ENCODE data around the gene LRRN4CL.
"Not testable (repeated sequence)": the region's sequence is repeated elsewhere in the genome, so short reads cannot be mapped to it uniquely, and the experiment has no call there.

Gene LRRN4CL

DNA sequence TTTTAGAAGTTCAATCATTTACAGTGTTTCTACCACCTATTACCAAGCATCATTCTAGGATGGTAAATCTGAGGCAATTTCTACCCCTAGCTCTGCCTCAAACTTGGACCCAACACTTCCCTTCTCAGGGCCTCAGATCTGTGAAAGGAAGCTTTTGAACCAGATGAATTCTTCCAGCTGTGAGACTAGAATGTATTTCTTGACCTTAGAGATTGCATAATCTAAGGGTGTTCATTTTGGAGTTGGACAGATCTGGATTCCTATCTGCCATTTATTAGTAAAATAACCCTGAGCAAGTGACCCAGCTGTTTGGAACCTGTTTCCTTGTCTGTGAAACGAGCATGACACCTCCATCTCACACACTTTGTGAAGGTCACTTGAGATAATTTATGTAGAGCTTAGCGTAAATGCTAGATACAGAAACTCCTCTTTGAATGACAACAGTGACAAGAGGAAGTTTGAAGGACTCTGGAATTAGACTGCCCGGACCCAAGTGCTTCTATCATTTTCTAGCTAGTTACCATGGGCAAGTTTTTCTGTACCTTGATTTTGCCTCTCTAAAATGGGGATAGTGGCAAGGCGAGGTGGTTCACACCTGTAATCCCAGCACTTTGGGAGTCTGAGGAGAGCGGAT lies 32.4 kb downstream of the LRRN4CL start:
- no peak overlapping the region for H3K27ac ChIP-seq (replicated peaks; ENCODE audit: low read length)
- peaks cover 0 to 2% of the 10 kb centered on the region in 2 donors for H3K4me1 ChIP-seq (ENCODE audit: control insufficient read depth in 2 of 2, insufficient read depth in 1 of 2, low read depth in 1 of 2, low read length in 2 of 2)
- H4K91ac ChIP-seq (ENCODE audit: low read depth, low read length, poor library complexity) = no peak overlapping the region
- H3K4me3 ChIP-seq (ENCODE audit: low read length in 2 of 2) = no peak overlapping the region
- no peaks in the 10 kb centered on the region for H3K9me3 ChIP-seq (replicated peaks in 1 of 2; ENCODE audit: control insufficient read depth in 2 of 2, insufficient read depth in 1 of 2, low read depth in 1 of 2, low read length in 2 of 2)
- H4K8ac ChIP-seq (ENCODE audit: low read depth, low read length) = no peak overlapping the region
- H2BK15ac ChIP-seq (ENCODE audit: low read length) = no peak overlapping the region
- H2BK12ac ChIP-seq (ENCODE audit: low read length) = no peak overlapping the region
- H3K23ac ChIP-seq (ENCODE audit: low read depth, low read length, poor library complexity) = no peak overlapping the region
- peak overlapping the region; percentile 57 for H2AFZ ChIP-seq (ENCODE audit: low read length)
- no peaks in the 10 kb centered on the region for H3K27me3 ChIP-seq (ENCODE audit: control insufficient read depth in 3 of 3, insufficient read depth in 3 of 3, low read depth in 1 of 3, low read length in 3 of 3)
- H3K14ac ChIP-seq (ENCODE audit: low read length) = no peak overlapping the region
- WGBS, 2 donors (ENCODE audit: extremely low coverage in 2 of 2, insufficient read length in 2 of 2, insufficient replicate concordance in 1 of 2) = no CpG with 5 or more reads among the region's 5 CpGs
- H2BK5ac ChIP-seq (ENCODE audit: low read length) = no peak overlapping the region
- no peak overlapping the region for H2BK120ac ChIP-seq (ENCODE audit: low read depth, low read length)
- no peak for DNase-seq (ENCODE audit: low spot score)
- H2AK5ac ChIP-seq (ENCODE audit: low read depth, low read length) = no peak overlapping the region
- H3K36me3 ChIP-seq (replicated peaks in 1 of 2; ENCODE audit: control insufficient read depth in 2 of 2, insufficient read depth in 2 of 2, low read length in 2 of 2) = peaks cover 0 to 14% of the 10 kb centered on the region in 2 donors
- H3K9ac ChIP-seq (ENCODE audit: low read depth, low read length, poor library complexity) = no peak overlapping the region
- H3K4me2 ChIP-seq (ENCODE audit: insufficient read depth, low read length, poor library complexity, severe bottlenecking) = no peak overlapping the region
- peaks cover 4% of the 10 kb centered on the region for H3K79me1 ChIP-seq (ENCODE audit: low read depth, low read length)
- H3K18ac ChIP-seq (ENCODE audit: low read length) = no peak overlapping the region
- H3K4ac ChIP-seq (ENCODE audit: low read length) = no peak overlapping the region

DNA sequence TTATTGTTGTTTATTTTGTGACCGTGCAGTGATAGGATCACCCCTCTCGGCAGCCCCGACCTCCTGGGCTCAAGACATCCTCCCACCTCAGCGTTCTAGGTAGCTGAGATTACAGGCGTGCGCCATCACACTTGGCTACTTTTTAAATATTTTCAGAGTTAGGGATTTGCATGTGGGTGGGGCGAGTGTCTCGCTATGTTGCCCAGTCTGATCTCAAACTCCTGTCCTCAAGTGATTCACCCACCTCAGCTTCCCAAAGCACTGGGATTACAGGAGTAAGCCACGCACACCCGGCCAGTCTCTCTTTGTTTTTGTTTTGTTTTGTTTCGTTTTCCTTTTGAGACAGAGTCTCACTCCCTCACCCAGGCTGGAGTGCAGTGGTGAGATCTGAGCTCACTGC lies 35.0 kb downstream of the LRRN4CL start:
- Histone ChIP-seq H3K18ac (ENCODE audit: low read length) (no peak overlapping the region), H2BK5ac (ENCODE audit: low read length) (no peak overlapping the region), H2BK12ac (ENCODE audit: low read length) (no peak overlapping the region), H4K91ac (ENCODE audit: low read depth, low read length, poor library complexity) (no peak overlapping the region), H3K23ac (ENCODE audit: low read depth, low read length, poor library complexity) (no peak overlapping the region), H3K9ac (ENCODE audit: low read depth, low read length, poor library complexity) (no peak overlapping the region), H3K4me3 (ENCODE audit: low read length in 2 of 2) (no peak overlapping the region), H2AK5ac (ENCODE audit: low read depth, low read length) (no peak overlapping the region), H2BK120ac (ENCODE audit: low read depth, low read length) (no peak overlapping the region), H3K9me3 (replicated peaks in 1 of 2; ENCODE audit: control insufficient read depth in 2 of 2, insufficient read depth in 1 of 2, low read depth in 1 of 2, low read length in 2 of 2) (no peaks in the 10 kb centered on the region), H3K4me1 (ENCODE audit: control insufficient read depth in 2 of 2, insufficient read depth in 1 of 2, low read depth in 1 of 2, low read length in 2 of 2) (peaks cover 0 to 4% of the 10 kb centered on the region in 2 donors), H2BK15ac (ENCODE audit: low read length) (no peak overlapping the region), H3K14ac (ENCODE audit: low read length) (no peak overlapping the region), H4K8ac (ENCODE audit: low read depth, low read length) (no peak overlapping the region), H3K36me3 (replicated peaks in 1 of 2; ENCODE audit: control insufficient read depth in 2 of 2, insufficient read depth in 2 of 2, low read length in 2 of 2) (peaks cover 4 to 10% of the 10 kb centered on the region in 2 donors), H3K4ac (ENCODE audit: low read length) (no peak overlapping the region), H3K27ac (replicated peaks; ENCODE audit: low read length) (no peak overlapping the region), H2AFZ (ENCODE audit: low read length) (no peak overlapping the region), H3K27me3 (ENCODE audit: control insufficient read depth in 3 of 3, insufficient read depth in 3 of 3, low read depth in 1 of 3, low read length in 3 of 3) (no peaks in the 10 kb centered on the region), H3K4me2 (ENCODE audit: insufficient read depth, low read length, poor library complexity, severe bottlenecking) (no peak overlapping the region), H3K79me1 (ENCODE audit: low read depth, low read length) (peaks cover 4% of the 10 kb centered on the region)
- WGBS, 2 donors (ENCODE audit: extremely low coverage in 2 of 2, insufficient read length in 2 of 2, insufficient replicate concordance in 1 of 2) = 100% methylated on average over 1 of the region's 11 CpGs; no CpG with 5 or more reads in 1 of the 2 donors
- DNase-seq (ENCODE audit: low spot score) = no peak

DNA sequence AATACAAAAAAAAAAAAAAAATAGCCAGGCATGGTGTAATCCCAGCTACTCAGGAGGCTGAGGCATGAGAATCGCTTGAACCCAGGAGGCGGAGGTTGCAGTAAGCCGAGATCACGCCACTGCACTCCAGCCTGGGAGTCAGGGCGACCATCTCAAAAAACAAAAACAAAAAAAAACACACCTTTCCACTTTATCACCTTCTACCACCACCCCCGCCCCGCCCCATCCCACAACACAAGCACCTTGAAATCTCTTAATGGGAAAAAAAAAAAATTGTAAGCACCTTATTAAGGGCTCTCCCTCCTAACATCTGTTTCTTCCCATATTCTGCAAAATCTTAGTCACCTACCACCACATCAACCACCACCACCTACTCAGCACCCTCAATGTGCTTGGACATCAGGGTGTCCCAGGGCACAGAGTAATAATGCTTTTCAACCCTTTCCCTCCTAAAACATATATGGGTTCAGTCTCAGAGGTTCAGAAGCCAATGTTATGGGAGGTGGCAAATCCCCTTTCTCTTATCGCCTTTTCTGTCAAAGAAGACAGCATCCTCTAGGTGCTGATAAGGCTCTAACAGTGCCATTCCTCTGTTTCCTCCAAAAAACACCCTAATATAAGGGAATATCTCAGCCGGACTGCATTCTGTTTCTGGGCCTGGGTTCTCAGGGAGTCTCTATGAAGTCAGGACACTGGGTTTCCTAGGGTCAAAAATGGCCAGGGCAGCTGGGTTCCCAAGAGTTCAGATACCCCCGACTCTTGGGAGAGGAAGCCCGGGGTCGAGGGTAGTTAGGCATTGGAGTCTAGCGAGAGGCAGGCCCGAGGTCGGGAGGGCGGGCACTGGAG lies 36.9 kb downstream of the LRRN4CL start:
- H4K91ac ChIP-seq (ENCODE audit: low read depth, low read length, poor library complexity) = no peak overlapping the region
- H2BK120ac ChIP-seq (ENCODE audit: low read depth, low read length) = no peak overlapping the region
- no peaks in the 10 kb centered on the region for H3K9me3 ChIP-seq (replicated peaks in 1 of 2; ENCODE audit: control insufficient read depth in 2 of 2, insufficient read depth in 1 of 2, low read depth in 1 of 2, low read length in 2 of 2)
- peak overlapping the region; percentile 95 for H2AFZ ChIP-seq (ENCODE audit: low read length)
- H3K27ac ChIP-seq (replicated peaks; ENCODE audit: low read length) = no peak overlapping the region
- no peak overlapping the region for H3K18ac ChIP-seq (ENCODE audit: low read length)
- H3K4me2 ChIP-seq (ENCODE audit: insufficient read depth, low read length, poor library complexity, severe bottlenecking) = peak overlapping the region; percentile 71
- H4K8ac ChIP-seq (ENCODE audit: low read depth, low read length) = no peak overlapping the region
- no peak overlapping the region for H2BK5ac ChIP-seq (ENCODE audit: low read length)
- peaks cover 0 to 4% of the 10 kb centered on the region in 2 donors for H3K4me1 ChIP-seq (ENCODE audit: control insufficient read depth in 2 of 2, insufficient read depth in 1 of 2, low read depth in 1 of 2, low read length in 2 of 2)
- peaks cover 4% of the 10 kb centered on the region for H3K79me1 ChIP-seq (ENCODE audit: low read depth, low read length)
- peak overlapping the region; percentile 84 for H3K9ac ChIP-seq (ENCODE audit: low read depth, low read length, poor library complexity)
- no CpG with 5 or more reads among the region's 16 CpGs for WGBS, 2 donors (ENCODE audit: extremely low coverage in 2 of 2, insufficient read length in 2 of 2, insufficient replicate concordance in 1 of 2)
- no peak overlapping the region for H2BK15ac ChIP-seq (ENCODE audit: low read length)
- no peak overlapping the region for H3K4ac ChIP-seq (ENCODE audit: low read length)
- H3K36me3 ChIP-seq (replicated peaks in 1 of 2; ENCODE audit: control insufficient read depth in 2 of 2, insufficient read depth in 2 of 2, low read length in 2 of 2) = peaks cover 21 to 30% of the 10 kb centered on the region in 2 donors
- no peak overlapping the region for H3K23ac ChIP-seq (ENCODE audit: low read depth, low read length, poor library complexity)
- no peaks in the 10 kb centered on the region for H3K27me3 ChIP-seq (ENCODE audit: control insufficient read depth in 3 of 3, insufficient read depth in 3 of 3, low read depth in 1 of 3, low read length in 3 of 3)
- no peak for DNase-seq (ENCODE audit: low spot score)
- no peak overlapping the region for H2AK5ac ChIP-seq (ENCODE audit: low read depth, low read length)
- peak overlapping the region; percentile 76 to 97 for H3K4me3 ChIP-seq (ENCODE audit: low read length in 2 of 2)
- H2BK12ac ChIP-seq (ENCODE audit: low read length) = no peak overlapping the region
- H3K14ac ChIP-seq (ENCODE audit: low read length) = no peak overlapping the region

DNA sequence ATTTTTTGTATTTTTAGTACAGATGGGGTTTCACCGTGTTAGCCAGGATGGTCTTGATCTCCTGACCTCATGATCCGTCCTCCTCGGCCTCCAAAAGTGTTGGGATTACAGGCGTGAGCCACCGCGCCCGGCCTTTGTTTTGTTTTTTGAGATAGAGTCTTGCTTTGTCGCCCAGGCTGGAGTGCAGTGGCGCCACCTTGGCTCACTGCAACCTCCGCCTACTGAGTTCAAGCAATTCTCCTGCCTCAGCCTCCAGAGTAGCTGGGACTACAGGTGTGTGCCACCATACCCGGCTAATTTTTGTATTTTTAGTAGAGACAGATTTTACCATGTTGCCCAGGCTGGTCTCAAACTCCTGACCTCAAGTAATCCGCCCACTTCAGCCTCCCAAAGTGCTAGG lies 39.0 kb downstream of the LRRN4CL start:
- H3K27ac ChIP-seq (replicated peaks; ENCODE audit: low read length); H2BK5ac ChIP-seq (ENCODE audit: low read length); H3K4ac ChIP-seq (ENCODE audit: low read length); H3K9ac ChIP-seq (ENCODE audit: low read depth, low read length, poor library complexity); H3K9me3 ChIP-seq (replicated peaks in 1 of 2; ENCODE audit: control insufficient read depth in 2 of 2, insufficient read depth in 1 of 2, low read depth in 1 of 2, low read length in 2 of 2); H3K14ac ChIP-seq (ENCODE audit: low read length); H3K4me3 ChIP-seq (ENCODE audit: low read length in 2 of 2); H3K27me3 ChIP-seq (ENCODE audit: control insufficient read depth in 3 of 3, insufficient read depth in 3 of 3, low read depth in 1 of 3, low read length in 3 of 3); H2BK15ac ChIP-seq (ENCODE audit: low read length); H3K4me1 ChIP-seq (ENCODE audit: control insufficient read depth in 2 of 2, insufficient read depth in 1 of 2, low read depth in 1 of 2, low read length in 2 of 2); H2AFZ ChIP-seq (ENCODE audit: low read length); H4K91ac ChIP-seq (ENCODE audit: low read depth, low read length, poor library complexity); H3K23ac ChIP-seq (ENCODE audit: low read depth, low read length, poor library complexity); H4K8ac ChIP-seq (ENCODE audit: low read depth, low read length); H2BK120ac ChIP-seq (ENCODE audit: low read depth, low read length); H2AK5ac ChIP-seq (ENCODE audit: low read depth, low read length); H2BK12ac ChIP-seq (ENCODE audit: low read length); DNase-seq (ENCODE audit: low spot score); H3K18ac ChIP-seq (ENCODE audit: low read length); H3K4me2 ChIP-seq (ENCODE audit: insufficient read depth, low read length, poor library complexity, severe bottlenecking): not testable (repeated sequence)
- Histone ChIP-seq H3K79me1 (ENCODE audit: low read depth, low read length) (peaks cover 12% of the 10 kb centered on the region), H3K36me3 (replicated peaks in 1 of 2; ENCODE audit: control insufficient read depth in 2 of 2, insufficient read depth in 2 of 2, low read length in 2 of 2) (peaks cover 21 to 34% of the 10 kb centered on the region in 2 donors)
- no CpG with 5 or more reads among the region's 12 CpGs for WGBS, 2 donors (ENCODE audit: extremely low coverage in 2 of 2, insufficient read length in 2 of 2, insufficient replicate concordance in 1 of 2)
